SK-N-MC (cell line): ENCODE data around the gene NEUROD6.

Experiments
- EZH2 ChIP-seq: fragments of 200-600 bp; sonication (generic); IDR thresholded peaks from one replicate; pipeline ENCODE4 v1.6.1; 2017; ENCODE audit warnings: antibody characterized with exemption
- FOXP2 ChIP-seq: optimal IDR thresholded peaks from 2 replicates; pipeline ENCODE3; 2011; ENCODE audit warnings: mild to moderate bottlenecking, moderate library complexity; ENCODE audit not compliant: insufficient read depth; ENCODE audit errors: extremely low read length, control extremely low read depth
- POLR2AphosphoS5 ChIP-seq: IDR thresholded peaks from 2 replicates; pipeline ENCODE4 v1.6.1; 2012; ENCODE audit warnings: mild to moderate bottlenecking, low read depth, low read length, borderline replicate concordance

DNA sequence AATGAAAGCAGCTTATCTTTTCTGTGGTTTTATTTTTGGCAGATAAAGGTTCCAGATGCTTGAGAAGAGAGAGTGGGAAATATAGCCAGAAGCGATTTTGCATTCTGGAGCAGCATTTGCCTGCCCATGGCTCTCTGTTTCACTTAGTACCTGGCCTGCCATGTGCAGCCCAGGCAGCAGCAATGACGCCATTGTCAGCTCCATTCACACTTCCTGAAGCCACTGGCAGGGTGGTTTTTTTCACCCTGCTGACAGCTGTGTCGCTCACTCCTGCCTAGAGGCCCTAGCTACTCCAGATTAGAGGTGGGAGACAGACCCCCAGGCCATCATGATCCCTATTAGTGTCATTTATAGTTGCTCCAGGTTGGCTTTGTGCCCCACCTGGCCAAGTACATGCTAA lies 30.1 kb upstream of the NEUROD6 start:
- TF ChIP-seq EZH2 (no peak), POLR2AphosphoS5 (no peak), FOXP2 (no peak)
